Stimulated activated CD8-positive, alpha-beta memory T cell treated with anti-CD3 and anti-CD28 coated beads, Interleukin-4, amount 100 ng/mL, for 24 hours (primary cell): ENCODE measurements around the gene EML6.
"Not testable (repeated sequence)": the region's sequence is repeated elsewhere in the genome, so short reads cannot be mapped to it uniquely, and the experiment has no call there.

Experiments
- DNase-seq: peaks from one replicate; pipeline ENCODE4 v3.0.0-alpha.2; 2020; ENCODE audit warnings: low read depth

EML6 gene

DNA sequence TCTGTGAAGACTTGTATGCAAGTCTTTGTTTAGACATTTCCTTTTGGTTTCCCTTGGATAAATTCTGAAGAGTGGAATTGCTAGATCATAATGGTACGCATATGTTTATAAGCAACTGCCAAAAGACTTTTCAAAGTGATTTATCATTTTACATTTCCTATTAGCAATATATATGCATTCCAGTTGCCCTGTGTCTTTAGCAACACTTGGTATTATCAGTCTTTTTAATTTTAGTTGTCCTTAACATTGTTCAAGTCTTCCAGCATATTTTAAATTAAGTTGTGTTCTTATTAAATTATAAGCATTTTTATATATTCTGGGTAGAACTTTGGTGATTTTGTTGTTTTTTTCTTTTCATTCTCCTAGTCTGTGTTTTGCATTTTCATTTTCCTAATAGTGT is 81.8 kb downstream of the EML6 start:
- DNase-seq, result no peak

GRCh38 chr2:54806975-54807374 is 83.5 kb downstream of the EML6 start:
- no peak for DNase-seq

DNA sequence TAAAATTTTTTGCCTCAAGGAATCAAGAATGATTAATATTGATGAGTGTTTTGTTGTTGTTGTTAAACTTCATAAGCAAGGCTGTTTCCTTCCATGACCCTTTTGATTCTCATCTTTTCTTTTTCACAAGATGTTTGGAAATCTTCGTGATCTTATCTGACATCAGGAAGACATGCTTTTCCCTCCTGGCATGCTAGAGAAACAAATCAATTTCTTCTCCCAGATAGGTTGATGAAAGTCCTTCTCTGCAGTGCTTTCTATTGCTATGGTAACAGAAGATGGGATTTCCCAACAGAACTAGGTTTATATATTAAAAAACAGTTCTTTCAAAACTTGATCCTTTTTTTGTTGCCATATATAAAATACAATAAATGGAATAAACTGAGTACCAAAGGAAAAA is 85.2 kb downstream of the EML6 start:
- DNase-seq, result no peak

DNA sequence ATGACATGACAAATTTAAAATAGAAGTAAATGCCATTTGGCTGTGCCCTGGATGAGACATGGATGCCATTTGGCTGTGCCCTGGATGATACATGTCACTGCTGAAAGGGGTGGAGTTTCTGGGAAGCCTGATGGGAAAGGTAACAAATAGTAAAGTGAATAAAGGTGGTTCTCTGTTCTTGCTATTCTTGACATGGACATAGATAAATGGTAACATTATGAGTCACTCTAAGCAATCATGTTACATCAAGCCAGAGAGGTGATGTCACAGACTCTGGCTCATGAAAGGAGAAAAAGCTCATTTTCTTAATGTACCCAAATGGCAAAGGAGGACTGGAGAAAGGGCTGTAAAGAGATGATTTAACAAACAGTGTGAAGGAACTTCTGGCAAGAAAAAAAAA is 86.4 kb downstream of the EML6 start:
- DNase-seq, result no peak

GRCh38 chr2:54810246-54810645 is 86.8 kb downstream of the EML6 start:
- DNase-seq, result no peak

DNA sequence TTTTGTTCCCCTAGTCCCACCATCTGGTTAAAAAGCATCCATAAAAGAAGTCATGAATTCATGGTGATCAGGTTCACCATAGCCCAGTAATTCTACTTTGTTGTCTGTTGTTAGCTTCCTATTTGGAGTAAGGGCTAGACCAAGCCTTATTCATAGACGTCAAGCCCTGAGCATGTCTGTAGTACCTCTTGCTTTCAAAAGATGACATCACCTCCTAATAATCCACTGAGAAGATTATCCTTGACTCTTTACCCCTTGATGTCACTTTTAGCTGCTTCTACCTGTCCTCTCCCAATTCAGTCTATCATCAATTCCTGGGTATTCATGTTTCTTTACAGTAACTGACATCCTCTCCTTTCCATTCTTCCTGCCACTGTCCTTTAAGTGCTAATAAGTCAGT is 90.1 kb downstream of the EML6 start:
- no peak for DNase-seq

GRCh38 chr2:54814389-54815147 is 91.1 kb downstream of the EML6 start:
- DNase-seq, result no peak

DNA sequence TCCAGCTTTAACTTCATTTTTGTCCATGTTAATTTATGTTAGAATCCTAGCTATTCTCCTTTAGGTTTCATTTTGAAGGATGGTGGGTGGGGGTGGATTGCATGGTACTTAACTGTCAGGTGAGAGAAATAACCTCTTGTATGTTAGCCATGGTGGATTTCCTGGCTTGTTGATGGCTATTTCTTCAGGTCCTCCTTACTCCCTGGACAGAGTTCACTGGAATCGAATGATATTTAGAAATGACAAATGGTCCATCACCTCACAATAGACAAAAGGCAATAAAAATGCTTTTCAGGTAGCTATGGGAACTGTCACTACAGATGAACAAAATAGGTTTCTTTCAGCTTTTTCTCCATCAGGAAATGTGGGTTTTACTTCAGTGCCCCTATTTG is 91.7 kb downstream of the EML6 start:
- DNase-seq, result no peak

GRCh38 chr2:54818226-54818625 is 94.8 kb downstream of the EML6 start:
- no peak for DNase-seq

GRCh38 chr2:54820558-54820957 is 97.1 kb downstream of the EML6 start:
- no peak for DNase-seq

DNA sequence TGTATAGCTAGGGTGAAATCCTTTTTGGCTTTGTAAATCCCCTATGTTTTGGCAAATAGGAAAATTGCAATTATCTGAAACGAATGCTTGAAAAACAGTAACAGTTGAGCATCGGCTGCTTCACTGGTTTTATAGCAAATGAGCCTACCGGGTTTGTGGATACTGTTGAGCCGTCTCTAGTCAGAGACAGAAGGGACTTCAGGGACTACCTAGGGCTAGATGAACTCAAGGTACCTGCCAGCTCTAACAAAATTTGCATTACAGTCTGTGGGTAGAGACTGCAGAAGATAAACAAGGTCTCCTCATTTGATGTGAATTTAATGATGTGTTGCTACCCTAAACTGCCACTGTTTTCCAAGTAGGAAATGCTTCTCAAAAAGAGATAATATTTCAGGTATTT is 101.1 kb downstream of the EML6 start:
- DNase-seq, result no peak

DNA sequence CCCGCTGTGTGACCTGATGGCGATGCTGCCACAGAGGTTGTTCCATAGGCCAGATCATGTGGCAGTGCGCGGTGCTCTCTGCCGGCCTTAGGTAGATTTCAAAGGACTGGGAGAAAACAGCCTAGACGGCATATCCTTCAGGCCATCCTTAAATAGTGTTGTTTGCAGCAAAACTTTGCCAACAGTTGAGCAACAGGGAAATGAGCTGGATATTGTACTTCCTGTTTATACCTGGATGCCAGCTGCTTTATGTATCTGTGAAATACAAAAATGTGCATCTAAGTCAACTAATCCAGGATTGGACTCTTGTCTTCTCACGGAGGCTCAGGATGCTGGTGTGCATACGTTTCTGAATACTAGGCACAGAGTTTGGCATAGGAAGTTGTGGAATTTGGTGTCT is 107.1 kb downstream of the EML6 start:
- no peak for DNase-seq

DNA sequence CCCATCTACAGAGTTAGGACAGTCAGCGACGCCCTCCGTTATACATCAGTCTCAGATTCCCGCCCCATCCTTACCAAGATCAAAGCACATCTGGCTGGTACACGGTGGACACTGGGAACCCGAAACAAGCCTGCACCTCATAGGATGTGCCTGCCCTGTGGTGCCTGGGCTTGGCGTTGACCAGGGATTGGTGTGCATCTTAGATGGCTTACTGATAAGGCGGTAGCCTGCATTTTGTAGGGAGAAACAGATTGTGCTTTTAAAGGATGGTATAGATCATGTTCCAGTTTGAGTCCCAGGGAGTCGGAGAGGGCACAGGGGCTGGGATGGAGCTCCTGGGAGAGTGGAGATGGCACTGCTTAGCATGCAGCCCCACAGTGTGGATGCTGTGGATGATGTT is 108.0 kb downstream of the EML6 start:
- no peak for DNase-seq

- DNase-seq, result no peak
These were observed 111.3 kb downstream of the EML6 start for GRCh38 chr2:54834721-54835120.

DNA sequence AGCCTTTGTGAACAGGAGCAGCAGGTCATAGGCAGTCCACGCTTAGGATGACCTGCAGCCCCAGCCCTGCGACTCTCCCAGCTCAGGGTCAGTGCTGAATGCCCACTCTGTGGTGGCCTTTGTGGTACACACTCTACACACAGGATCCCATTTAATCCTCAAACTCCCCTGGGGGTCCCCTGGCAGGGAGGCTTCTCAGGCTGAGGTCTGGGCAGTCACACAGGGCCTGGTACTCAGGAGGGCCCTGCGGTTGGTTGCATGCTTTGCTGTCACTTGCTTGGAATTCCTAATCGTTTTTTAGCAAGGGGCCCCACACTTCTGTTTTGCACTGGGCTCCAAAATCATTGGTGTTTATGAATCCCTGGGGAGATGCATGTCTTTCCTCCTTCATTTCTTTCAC is 113.0 kb downstream of the EML6 start:
- DNase-seq, result no peak

- peak; percentile 28 for DNase-seq
These were observed 115.1 kb downstream of the EML6 start for GRCh38 chr2:54838585-54839035.

DNA sequence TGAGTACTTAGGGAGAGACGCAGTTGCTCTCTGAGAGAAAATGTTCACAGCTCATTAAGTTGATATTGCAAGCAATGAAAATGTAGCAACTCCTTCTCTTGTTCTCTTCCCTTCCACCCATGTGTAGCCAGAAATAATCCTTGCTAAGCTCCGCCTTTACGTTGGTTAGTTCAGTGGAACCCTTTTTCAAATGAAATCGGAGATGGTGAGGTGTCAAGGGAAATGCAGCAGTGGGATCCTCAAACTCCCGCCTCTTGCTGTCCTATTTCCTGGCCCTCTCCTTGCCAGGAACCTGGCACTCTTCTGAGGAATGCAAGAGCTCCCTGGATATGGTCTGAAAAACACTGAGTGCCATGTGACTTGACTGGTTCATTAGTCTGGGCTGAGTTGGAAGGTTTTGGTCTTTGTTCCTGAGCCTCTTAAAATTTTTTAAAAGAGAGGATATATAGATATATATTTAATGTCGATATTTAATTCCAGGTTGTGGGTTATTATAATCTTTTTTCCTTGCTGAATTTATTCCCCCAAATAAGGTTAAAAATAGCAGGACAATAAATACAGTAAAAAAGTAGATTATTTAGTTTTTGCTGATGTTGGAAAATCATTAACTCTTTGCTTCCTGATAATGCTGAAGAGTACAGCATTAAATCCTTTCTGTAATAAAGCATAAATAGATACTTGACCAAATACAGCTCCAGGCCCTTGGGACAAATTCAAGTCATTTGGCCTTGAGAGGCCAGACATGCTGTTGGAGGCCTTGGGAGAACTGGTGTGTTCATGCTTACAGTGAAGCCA is 116.2 kb downstream of the EML6 start:
- no peak for DNase-seq

DNA sequence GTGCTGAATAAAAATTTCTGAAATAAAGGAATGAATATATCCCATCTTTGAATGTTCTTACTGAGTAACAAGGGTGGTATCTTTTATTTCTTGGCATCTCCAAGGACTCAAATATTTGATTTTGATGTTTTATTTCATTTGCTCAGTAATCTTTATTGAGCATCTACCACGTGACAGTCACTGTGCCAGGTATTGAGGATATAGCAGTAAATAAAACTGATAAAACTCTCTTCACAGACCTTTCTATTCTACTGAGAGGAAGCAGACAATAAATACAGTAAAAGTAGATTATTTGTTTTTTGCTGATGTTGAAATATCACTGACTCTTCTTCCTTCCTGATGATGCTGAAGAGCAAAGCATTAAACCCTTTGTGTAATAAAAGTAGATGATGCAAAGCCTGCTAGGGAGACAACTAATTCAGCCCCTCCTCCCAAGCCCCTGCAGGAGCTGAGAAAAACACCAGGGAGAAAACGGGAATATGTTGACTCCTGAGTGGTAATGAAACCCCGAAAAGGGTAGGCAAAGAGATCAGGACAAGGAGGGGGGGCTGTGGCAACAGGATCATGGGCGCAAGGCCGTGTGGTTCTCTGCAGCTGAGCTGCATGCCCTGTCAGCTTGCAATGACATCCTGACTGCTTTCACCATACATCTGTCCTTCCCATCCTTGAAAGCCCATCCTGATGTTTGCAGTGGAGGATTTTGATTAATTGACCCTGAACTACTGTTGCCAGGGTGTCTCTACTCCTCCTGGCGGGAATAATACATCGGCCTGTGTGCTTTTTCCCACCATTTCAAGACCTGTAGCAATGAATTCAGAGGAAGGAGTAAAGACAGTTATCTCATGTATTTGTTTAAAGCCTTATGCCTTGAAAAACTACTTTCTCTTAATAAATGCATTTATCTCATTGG is 117.4 kb downstream of the EML6 start:
- no peak for DNase-seq

DNA sequence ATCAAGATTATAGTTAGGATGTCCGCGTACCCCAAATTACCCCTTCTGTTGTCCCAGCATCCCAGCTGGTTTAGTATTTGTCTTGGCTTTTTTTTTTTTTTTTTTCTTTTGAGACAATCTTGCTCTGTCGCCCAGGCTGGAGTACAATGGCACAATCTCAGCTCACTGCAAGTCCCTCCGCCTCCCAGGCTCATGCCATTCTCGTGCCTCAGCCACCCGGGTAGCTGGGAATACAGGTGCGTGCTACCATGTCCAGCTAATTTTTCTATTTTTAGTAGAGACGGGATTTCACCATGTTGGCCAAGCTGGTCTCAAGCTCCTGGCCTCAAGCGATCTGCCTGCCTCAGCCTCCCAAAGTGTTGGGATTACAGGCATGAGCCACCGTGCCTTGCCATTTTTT is 118.0 kb downstream of the EML6 start:
- not testable (repeated sequence) for DNase-seq

DNA sequence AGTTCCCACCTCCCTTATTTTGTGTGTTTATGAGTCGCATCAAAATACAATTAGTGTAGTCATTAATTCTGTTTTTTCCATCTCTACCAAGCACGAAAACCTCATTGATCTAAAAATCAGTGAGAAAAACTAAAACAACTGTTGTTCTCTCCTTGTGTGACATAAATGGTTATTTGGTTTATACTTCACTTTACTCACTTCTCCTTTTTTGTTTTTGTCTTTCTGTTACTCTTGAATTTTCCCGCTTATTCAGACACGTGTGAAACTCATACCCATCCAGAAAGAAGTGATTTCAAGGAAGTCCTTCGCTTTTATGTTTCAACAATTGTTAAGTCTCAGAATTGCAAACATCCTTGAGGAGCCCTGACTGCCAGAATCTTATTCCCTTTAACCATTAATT is 121.6 kb downstream of the EML6 start:
- DNase-seq, result no peak

GRCh38 chr2:54845514-54845913 is 122.1 kb downstream of the EML6 start:
- no peak for DNase-seq
